Ovary (tissue), 3 donors: ENCODE data around the gene ANO6.

Experiments
- POLR2A ChIP-seq: fragments of 450-650 bp; IDR thresholded peaks from one replicate; pipeline ENCODE4 v1.6.1; 2017; ENCODE audit warnings: antibody characterized with exemption, mild to moderate bottlenecking, moderate library complexity
- TF ChIP-seq, protein P1 (sequence below), 3 donors: fragments of 450-650 bp in 2 of 3; fragments of 200-600 bp in 1 of 3; IDR thresholded peaks; one replicate each; pipeline versions ENCODE4 v1.5.1 to v1.8.0; 2016 to 2022; ENCODE audit warnings: antibody characterized with exemption in 3 of 3, mild to moderate bottlenecking in 1 of 3
- donor health status: DM: no; HTN: no; CAD: no.

DNA sequence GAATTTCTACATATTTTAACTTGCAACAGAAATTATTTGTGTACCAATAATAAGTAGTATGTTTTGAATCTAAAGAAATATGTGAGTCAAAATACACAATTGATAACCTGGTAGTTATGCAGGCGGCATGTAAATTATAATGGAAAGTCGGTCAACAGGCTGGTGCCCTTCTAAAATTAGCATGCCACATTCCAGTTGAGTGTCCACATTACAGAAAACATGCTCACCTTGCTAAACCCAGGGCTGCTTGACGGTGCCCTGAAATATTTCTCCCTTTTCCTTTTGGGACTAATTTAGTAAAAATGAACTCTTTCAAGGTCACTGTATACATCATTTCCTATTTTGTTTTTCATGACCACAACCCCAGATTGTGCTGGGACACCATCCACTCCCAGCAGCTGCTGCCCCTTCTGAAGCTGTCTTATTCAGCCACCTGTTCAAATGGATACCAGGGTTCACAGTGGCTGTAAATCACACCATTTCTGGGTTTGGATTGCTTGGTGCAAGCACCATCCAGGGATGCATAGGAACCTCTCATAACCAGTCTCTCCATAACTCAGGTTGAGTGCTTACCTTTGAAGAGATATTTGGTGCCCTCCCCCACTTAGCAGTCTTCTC lies 110.6 kb downstream of the ANO6 start:
- no peak for TF ChIP-seq POLR2A
- TF ChIP-seq, protein P1, sequence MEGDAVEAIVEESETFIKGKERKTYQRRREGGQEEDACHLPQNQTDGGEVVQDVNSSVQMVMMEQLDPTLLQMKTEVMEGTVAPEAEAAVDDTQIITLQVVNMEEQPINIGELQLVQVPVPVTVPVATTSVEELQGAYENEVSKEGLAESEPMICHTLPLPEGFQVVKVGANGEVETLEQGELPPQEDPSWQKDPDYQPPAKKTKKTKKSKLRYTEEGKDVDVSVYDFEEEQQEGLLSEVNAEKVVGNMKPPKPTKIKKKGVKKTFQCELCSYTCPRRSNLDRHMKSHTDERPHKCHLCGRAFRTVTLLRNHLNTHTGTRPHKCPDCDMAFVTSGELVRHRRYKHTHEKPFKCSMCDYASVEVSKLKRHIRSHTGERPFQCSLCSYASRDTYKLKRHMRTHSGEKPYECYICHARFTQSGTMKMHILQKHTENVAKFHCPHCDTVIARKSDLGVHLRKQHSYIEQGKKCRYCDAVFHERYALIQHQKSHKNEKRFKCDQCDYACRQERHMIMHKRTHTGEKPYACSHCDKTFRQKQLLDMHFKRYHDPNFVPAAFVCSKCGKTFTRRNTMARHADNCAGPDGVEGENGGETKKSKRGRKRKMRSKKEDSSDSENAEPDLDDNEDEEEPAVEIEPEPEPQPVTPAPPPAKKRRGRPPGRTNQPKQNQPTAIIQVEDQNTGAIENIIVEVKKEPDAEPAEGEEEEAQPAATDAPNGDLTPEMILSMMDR (IDR thresholded peaks at IDR 0.05) = no peak
